ENCODE measurements around the gene KLK13. TPM values are rescaled to one million over a fixed set of nuclear protein-coding genes. Genes with fewer than 3 reads are reported as not detected.

Gene KLK13
- total RNA-seq, 1 experiment from 2014 or later: not detected

DNA sequence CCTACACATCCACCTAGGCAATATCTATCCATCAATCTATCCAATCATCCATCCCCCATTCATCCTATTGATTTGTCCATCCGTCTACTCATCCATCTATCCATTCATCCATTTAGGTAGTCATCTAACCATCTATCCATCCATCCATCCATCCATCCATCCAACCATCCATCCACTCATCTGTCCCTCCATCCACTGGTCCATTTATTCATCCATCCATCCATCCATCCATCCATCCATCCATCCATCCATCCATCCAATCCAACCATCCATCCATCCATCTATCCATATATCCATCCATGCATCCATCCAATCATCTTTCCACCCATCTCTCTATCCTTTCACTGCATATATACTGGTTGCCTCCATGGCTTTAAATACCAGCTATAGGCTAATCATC, 3.9 kb downstream of the KLK13 start:
- DNase-seq (ENCODE audit: low read depth): no peak

DNA sequence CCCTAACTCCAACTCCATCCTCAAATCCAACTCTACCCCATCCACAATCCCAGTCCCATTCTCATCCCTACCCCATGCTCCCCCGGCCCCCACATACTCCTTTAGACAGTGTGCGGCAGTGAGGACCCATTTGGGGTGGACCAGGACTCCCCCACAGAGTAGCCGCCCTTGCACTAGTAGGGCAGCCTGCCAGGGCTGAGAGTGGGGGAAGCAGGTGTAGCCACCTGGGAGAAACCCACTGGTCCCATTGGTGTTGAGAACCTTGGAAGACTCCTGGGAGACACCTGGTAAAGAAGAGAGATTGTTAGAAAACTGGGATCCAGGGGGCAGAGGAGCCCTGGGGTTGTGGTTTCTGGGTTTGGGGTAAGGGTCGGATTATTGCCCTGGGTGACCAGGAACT, 4.6 kb downstream of the KLK13 start:
- DNase-seq (ENCODE audit: low read depth): no peak

DNA sequence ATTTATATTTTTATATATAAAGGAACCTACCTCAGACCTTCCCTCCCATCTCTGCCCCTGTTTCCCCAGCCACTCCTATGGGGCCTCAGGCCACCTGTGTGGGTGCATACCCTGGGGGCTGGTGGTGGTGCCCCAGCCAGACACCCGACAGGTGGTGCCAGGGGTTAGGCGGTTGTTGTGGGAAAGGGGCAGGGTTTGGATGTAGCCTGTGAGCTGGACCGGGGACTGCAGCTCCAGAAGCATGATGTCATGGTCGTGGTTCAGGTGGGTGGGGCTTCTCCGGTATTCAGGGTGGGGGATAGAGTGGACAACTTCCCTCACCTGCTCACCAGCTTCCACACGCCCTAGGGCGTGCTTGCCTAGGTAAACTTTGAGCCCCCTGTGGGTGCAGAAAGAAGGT, 5.2 kb downstream of the KLK13 start:
- DNase-seq (ENCODE audit: low read depth): no peak

DNA sequence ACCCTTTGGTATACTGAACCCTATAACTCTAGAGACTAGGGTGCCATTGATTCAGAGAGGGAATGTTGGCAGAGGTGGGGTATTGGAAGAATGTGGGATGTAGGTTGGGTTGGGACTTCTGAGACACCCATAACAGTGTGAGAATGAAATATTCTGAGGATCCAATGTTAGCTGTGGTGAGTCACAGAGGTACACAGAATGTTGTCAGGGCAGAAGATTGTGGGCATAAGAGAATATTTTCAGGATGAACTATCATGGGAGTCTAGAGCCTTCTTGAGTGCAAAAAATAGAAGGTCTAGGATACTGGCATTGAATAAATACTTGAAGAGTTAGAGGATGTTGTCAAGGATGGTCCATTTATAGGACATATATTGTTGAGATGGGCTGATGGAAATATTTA, 9.0 kb downstream of the KLK13 start:
- no peak for DNase-seq (ENCODE audit: low read depth)

DNA sequence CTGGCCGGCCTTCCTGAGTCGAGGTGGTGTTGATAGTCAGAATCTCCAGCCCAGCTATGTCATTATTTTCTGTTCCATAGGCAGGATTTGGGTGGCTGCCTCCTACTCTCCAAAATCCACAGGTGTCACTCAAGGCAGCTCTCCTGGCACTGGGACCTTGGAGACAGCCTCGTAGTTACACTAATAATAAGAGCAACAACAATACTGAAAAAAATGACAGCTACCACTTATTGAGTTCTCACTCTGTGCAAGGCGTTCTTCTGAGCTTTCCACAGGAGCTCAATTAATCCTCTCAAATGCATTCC, 17.9 kb downstream of the KLK13 start:
- DNase-seq (ENCODE audit: low read depth): no peak

DNA sequence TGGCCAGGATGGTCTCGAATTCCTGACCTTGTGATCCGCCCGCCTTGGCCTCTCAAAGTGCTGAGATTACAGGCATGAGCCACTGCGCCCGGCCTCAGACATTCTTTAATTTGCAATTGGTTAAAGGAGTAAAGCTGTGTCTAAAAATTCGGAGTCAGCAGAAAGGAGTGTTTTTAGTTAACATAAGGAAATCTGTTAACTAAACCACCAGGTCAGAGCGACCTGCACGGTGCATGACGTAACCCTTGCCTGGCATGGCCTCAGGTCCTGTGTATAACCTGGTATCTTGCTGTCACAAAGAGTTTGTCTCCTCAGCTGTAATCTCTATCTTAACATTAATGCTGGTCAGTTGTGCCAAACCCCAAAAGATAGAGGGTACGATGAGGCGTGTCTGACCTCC, 20.6 kb downstream of the KLK13 start:
- DNase-seq (ENCODE audit: low read depth): no peak

DNA sequence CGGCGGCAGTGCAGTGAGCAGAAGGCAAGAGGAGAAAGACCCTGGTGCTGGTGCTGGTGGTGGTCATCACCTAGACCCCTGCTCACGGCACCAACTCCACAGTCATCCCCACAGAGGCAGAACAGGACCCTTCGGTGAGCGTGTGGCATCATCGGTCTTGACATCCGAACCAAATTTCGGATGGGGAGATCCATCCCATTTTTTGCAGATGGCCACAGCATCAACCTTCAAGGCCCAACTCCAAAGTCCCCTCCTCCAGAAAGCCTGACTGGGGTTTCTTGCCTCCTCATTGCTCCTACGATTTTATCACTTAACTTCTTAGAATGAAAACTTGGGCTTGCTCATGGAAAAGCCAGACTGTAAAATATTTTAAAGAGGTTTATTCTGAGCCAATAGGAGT, 21.4 kb downstream of the KLK13 start:
- no peak for DNase-seq (ENCODE audit: low read depth)

DNA sequence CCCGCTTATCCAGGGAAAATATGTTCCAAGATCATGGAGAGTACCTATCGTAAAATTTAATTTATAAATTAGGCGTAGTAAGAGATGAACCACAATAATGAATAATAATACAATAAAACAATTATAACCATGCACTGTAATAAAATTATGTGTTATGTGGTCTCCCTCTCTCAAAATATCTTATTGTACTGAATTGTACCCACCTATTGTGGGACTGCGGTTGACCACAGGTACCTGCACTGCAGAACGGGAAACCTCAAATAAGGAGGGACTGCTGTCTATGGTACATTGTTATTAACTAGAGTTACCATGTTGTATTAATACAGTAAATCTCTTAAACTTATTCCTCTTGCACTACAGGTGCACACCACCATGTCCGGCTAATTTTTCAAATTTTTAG, 24.7 kb downstream of the KLK13 start:
- no peak for DNase-seq (ENCODE audit: low read depth)

DNA sequence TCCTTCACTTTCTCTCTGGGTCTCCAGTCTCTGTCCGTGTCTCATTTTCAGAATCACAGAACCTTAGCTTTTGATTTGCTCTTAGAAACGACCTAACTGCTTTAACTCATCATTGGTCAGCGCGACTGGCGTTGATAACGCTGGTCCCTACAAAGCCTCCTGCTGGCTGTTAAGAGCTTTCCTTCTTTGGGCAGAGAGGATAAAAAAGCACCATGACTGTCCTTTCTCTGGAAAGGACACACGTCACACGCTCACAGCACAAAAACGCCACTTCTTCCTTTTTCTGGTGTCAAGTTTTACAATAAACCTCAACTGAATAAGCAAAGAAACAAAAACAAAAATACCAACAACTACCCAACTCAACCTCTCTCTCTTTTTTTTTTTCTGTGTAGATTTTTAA, 28.4 kb downstream of the KLK13 start:
- no peak for DNase-seq (ENCODE audit: low read depth)

DNA sequence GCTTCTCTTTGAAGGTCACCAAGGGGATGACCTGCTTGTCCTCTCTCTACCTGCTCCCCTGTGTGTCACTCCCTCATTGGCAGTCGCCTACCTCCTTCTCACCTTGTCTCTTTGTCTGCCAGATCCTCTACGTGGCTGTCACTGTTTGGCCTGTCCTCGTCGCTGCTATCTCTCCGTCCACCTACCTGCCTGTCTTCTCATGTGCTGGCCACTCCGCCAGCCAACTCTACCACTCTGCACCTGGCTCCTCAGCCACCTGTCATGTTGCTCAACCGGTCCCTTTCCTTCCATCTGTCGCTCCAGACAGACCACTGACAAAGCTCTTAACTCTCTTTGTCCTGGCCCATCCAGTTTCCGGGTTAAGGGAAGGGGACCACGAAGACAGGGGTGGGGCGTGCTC, 30.2 kb downstream of the KLK13 start, which contains the start of gene KLK12:
TSS of gene KLK12 (minus strand) at position 299 of the 400 bp plus-strand sequence. CDS start 381 bp downstream, outside the sequence.
- DNase-seq (ENCODE audit: low read depth): no peak

DNA sequence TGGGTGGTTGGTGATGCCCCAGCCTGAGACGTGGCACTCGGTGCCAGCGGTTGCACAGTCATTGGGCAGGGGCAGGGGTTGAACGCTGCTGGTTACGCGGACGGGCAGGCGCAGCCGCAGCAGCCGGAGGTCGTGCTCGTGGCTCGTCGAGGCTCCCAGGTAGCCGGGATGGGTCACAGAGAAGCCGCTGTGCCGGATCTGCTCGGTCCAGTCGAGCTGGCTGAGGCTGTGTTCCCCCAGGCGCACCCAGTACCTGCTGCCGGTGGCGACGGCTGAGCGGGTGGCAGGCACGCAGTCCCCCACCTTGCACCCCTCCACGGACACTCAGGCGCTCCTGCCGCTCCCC, 33.0 kb downstream of the KLK13 start:
- DNase-seq (ENCODE audit: low read depth): no peak

DNA sequence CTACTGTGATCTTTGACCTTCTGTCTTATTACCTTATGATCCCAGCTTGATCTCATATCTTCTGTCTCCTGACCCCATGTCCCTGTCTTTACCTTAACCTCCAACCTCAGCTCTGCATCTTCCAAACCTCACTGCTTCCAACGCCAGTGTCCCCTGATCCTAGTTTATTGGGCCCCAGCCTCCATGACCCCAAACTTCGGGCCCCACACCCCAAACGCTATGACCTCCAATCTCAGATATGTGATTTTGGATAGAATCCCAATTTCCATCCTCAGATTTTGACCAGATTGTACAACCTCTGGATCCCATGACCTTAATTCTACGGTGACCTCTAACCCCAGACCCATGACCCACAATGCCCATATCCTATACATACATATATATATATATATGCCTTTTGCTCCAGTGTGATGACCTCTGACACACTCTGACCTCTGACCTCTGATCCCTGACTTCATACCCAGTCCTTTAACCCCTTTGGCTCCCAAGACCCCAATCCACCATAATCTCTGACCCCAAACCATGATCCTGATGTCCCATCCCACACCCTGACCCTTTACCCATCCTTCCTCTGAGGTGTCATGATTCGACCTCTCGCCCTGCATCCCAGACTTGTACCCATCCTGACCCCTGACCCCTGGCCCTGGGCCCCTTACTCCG, 33.5 kb downstream of the KLK13 start:
- no peak for DNase-seq (ENCODE audit: low read depth)

DNA sequence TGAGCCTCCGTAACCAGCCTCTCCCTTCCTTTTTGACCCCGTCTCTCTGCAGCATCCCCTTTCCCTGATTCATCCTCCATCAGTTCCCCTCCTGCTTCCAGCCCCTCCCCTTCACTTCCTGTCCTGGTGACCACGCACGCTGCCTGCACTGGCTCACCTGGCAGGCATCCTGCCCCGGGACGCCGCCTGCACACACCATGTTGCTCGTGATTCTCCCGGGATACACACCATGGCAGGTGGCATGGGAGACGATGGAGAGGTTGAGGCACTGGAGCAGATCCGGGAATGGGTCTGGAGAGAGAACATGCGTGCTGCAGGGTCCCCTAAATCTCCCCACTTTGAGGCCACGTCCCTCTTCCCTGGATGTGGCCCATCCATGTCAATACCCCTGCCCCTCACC, 34.3 kb downstream of the KLK13 start:
- DNase-seq (ENCODE audit: low read depth): no peak

DNA sequence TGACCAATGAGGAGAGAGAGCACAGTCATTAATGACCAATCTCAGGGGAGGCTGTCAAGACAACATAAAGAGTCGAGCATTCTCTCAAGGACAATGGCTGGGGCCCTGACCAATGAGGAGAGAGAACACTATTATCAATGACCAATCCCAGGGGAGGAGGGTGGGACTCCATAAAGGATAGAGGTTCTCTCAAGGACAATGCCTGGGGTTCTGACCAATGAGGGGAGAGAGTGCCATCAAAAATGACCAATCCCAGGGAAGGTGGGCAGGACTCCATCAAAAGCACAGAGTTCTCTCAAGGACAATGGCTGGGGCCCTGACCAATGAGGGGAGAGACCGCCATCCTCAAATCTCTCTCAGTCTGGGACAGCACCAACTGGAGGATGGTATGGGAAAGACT, 35.2 kb downstream of the KLK13 start:
- no peak for DNase-seq (ENCODE audit: low read depth)

DNA sequence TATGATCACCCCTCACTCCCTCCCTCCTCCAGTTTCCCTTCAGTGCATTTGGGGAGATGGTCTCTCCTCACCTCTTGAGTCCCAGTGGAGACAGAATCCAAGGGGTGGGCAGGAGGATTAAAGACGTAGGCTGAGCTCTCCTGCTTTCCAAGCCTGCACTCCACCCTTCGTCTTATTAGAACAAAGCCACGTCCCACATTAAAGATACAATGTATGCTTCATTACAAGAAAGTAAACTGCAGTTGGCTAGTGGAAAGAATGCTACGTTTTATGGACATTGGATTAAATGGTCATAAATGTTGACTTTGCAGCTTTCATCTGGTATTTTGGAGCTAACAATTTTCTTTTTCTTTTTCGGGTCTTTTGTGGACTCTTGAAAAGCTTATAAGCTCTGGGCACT, 37.0 kb downstream of the KLK13 start:
- DNase-seq (ENCODE audit: low read depth): no peak

DNA sequence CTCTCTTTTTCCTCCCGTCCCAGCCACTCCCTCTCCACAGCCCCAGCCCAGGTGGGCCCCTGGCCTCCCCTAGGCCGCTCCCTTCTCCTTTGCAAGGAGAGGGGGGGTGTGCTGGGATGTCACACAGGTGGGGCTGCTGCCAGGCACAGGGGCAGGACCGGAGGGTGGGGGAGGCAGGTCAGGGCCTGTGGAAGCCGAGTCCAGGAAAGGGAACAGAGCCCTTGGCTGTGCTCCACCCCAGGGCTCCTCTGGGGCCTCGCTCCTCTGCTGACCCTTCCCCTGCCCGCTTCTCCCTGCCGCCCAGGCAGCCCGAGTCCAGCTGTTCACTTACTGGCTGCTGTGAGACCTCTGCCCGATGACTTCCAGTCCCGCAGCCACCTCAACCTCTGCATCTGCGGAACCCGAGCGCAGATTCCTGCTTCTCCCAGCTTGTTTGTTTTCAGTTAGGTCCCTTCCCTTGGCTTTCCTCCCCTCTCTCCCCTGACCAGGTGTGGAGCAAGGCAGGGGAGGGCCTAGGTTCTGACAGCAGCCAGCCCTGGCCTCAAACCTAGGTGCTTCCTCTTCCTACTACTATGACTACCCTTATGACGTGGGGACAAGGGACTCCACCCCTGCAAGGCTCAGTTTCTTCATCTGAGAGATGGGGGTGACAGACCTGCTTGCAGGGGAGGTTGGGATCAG, 37.6 kb downstream of the KLK13 start:
- no peak for DNase-seq (ENCODE audit: low read depth)

DNA sequence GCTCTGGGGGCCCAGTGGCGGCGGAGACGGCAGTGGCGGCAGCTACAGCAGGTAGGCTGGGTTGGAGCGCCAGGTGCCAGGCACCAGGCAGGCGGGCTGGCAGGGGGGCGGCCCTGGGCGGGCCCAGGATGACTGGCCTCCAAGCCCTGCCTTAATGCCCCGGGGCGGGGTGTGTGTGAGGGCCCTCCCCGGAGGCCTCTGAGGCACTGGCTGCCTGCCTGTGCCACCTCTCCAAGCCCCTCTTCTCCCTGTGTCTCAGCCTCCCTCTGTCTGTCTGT, 38.4 kb downstream of the KLK13 start, which contains the start of gene KLK11:
TSS of gene KLK11 (minus strand) at position 63 of the 278 bp plus-strand sequence. CDS start 985 bp downstream, outside the sequence.
- no peak for DNase-seq (ENCODE audit: low read depth)

DNA sequence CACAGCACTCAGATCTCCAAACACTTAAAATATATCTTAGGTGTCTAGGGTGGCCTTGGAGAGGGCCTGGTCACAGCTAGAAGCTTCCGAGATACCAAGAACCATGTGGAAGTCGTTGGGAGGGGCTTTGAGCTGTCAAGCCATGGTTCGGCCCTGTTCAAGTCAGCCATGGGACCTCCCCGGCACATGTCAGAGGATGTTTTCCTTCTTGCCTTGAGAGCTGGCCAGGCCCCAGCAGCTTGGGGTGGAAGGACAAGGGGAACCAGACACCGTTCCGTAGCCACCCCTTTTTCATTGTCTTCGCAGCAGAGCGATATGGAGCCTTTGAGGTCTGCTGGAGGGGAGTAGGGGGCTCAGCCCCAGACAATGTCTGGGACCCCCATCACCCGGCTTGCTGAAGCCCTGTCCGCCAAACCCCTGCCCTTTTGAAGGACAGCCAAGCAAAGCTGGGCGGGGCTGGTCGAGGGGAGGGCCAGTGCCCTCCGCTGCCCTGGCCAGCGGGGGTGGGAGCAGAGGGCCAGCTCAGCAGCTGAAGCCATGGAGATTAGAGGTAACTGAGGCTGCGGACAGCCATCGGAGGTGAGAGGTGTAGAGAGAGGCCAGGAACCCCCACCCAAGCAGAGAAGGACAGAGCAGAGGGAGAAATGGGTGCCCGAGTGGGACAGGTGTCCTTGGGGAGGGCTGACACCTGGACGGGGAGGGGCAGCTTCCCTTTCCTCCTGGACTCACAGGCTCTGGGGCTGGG, 38.9 kb downstream of the KLK13 start:
- DNase-seq (ENCODE audit: low read depth): no peak

DNA sequence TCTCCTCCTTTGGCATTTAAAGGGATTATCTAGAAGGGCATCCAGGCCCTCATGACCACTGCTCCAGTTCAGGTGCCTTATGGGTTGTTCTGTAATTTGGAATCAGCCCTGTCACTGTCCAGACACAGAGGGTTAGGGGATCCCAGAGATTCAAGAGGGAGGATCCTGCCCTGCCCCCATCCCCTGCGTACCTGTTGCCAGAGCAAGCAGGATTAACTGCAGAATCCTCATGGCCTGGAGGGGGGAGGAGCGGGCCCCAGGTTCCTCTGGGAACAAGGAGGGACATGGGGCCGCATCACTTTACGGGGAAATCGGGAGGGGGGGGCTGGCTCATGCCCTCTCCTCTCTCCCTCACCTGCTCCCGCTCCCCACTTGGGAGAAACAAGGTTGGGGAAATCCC, 39.5 kb downstream of the KLK13 start:
- no peak for DNase-seq (ENCODE audit: low read depth)

DNA sequence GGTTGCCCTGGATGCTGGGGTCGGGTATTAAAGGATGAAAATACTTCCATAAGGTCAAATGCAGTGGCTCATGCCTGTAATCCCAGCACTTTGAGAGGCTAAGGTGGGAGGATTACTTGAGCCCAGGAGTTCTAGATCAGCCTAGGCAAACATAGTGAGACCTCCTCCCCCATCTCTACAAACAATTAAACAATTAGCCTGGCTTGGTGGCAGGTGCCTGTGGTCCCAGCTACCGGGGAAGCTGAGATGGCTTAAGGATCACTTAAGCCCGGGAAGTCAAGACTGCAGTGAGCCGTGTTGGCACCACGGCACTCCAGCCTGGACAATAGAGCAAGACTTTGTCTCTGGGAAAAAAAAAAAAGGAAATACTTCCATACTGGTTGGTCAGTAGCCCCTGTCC, 40.0 kb downstream of the KLK13 start:
- DNase-seq (ENCODE audit: low read depth): no peak

DNA sequence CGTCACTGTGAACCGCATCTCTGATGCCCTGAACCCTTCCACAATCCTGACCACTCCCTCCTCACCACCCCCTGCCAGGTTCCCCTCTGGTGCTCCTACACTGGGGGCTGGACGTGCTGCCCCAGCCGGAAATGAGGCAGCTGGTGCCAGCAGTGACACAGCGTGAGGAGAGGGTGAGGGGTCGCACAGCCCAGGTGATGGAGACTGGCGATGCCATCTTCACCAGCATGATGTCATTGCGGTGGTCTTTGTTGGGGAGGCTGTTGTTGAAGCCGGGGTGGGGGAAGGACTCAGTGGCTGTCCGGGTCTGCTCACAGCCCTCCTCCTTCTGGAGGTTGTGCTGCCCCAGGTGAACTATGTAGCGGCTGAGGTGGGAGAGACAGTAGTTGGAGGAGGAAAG, 40.9 kb downstream of the KLK13 start:
- no peak for DNase-seq (ENCODE audit: low read depth)

DNA sequence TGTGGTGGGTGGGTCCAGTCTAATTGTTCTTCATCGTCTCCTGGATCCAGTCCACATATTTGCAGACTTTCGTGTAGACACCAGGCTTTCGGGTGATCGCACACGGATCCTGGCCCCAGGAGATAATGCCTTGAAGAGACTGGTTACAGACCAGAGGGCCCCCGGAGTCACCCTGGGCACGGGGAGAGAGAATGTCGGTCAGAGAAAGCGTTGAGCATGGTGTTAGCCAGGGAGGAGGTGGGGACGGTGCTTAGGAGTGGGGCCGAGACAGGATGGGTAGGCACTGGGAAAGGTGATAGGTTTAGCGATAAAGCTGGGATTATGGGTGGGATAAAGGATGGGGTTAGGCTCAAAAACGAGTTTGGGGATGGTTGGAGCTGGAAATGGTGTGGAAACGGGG, 42.4 kb downstream of the KLK13 start:
- DNase-seq (ENCODE audit: low read depth): no peak

DNA sequence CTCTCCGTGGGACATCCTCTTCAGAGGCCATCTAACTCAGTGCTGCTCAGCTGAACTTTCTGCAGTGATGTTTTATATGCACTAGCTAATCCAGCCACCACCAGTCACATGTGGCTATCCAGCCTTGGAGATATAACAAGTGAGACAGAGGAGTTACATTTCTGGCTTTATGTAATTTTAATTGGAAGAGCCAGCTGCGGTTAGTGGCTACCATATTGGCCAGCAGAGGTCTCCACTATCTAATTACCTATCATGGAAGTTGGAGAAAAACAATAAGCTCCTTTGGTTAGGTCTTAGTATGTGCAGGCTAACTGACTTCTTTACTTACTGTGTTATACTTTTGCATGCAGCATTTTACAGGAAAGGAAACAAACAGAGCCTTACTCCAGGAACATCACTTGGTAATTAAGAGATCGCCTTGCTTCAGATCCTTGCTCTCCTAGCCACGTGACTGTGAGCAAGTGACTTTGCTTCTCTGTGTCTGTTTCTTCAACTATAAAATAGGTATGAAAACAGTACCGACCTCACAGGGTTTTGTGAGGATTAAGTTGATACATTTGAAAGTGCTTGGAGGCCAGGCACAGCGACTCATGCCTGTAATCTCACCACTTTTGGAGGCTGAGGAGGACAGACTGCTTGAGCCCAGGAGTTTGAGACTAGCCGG, 43.8 kb downstream of the KLK13 start:
- DNase-seq (ENCODE audit: low read depth): peak; percentile 57
